SK-N-SH (cell line): Measurements from ENCODE around the gene ARL6IP4.

Experiments
- CHD2 ChIP-seq: fragments of 150-350 bp; IDR thresholded peaks from 2 replicates; pipeline ENCODE4 v1.6.1; 2018; ENCODE audit warnings: low read length; ENCODE audit not compliant: partially characterized antibody
- CTCF ChIP-seq: fragments of 200-600 bp; sonication (generic); IDR thresholded peaks from 2 replicates; pipeline ENCODE4 v1.6.1; 2017; ENCODE audit warnings: antibody characterized with exemption, mild to moderate bottlenecking, moderate library complexity
- EZH2phosphoT487 ChIP-seq: fragments of 200-600 bp; sonication (generic); IDR thresholded peaks from 2 replicates; pipeline ENCODE4 v1.6.1; 2017; ENCODE audit warnings: low read depth, mixed run types, mild to moderate bottlenecking, antibody characterized with exemption, moderate library complexity, borderline replicate concordance
- GABPA ChIP-seq: IDR thresholded peaks from 2 replicates; pipeline ENCODE4 v1.4.0; 2012; ENCODE audit warnings: low read depth, mild to moderate bottlenecking
- IRF3 ChIP-seq: fragments of 150-350 bp; IDR thresholded peaks from 2 replicates; pipeline ENCODE4 v1.6.1; 2016; ENCODE audit warnings: mild to moderate bottlenecking, low read depth, low read length
- MAX ChIP-seq: IDR thresholded peaks from 2 replicates; pipeline ENCODE4 v1.4.0; 2012; ENCODE audit warnings: low read depth
- MXI1 ChIP-seq: IDR thresholded peaks from 2 replicates; pipeline ENCODE4 v1.6.1; 2012; ENCODE audit warnings: mild to moderate bottlenecking, low read depth, low read length, improper control_type of control experiment
- NFIC ChIP-seq: IDR thresholded peaks from 2 replicates; pipeline ENCODE4 v1.4.0; 2012; ENCODE audit warnings: borderline replicate concordance
- NRF1 ChIP-seq: IDR thresholded peaks from 2 replicates; pipeline ENCODE4 v1.6.1; 2012; ENCODE audit warnings: low read depth, mild to moderate bottlenecking, low read length
- POLR2AphosphoS5 ChIP-seq: IDR thresholded peaks from 2 replicates; pipeline ENCODE4 v1.6.1; 2012; ENCODE audit warnings: low read depth, low read length
- RAD21 ChIP-seq: IDR thresholded peaks from 2 replicates; pipeline ENCODE4 v1.6.1; 2012; ENCODE audit warnings: mild to moderate bottlenecking, low read length
- RCOR1 ChIP-seq: fragments of 150-350 bp; IDR thresholded peaks from 2 replicates; pipeline ENCODE4 v1.6.1; 2017; ENCODE audit warnings: antibody characterized with exemption, low read length
- YY1 ChIP-seq: IDR thresholded peaks from 2 replicates; pipeline ENCODE4 v1.4.0; 2012; ENCODE audit warnings: low read depth, mild to moderate bottlenecking
- TF ChIP-seq, protein P1 (sequence below): IDR thresholded peaks from 2 replicates; pipeline ENCODE4 v1.6.1; 2012; ENCODE audit warnings: mild to moderate bottlenecking, low read depth, low read length, moderate library complexity

- TF ChIP-seq, protein P1, sequence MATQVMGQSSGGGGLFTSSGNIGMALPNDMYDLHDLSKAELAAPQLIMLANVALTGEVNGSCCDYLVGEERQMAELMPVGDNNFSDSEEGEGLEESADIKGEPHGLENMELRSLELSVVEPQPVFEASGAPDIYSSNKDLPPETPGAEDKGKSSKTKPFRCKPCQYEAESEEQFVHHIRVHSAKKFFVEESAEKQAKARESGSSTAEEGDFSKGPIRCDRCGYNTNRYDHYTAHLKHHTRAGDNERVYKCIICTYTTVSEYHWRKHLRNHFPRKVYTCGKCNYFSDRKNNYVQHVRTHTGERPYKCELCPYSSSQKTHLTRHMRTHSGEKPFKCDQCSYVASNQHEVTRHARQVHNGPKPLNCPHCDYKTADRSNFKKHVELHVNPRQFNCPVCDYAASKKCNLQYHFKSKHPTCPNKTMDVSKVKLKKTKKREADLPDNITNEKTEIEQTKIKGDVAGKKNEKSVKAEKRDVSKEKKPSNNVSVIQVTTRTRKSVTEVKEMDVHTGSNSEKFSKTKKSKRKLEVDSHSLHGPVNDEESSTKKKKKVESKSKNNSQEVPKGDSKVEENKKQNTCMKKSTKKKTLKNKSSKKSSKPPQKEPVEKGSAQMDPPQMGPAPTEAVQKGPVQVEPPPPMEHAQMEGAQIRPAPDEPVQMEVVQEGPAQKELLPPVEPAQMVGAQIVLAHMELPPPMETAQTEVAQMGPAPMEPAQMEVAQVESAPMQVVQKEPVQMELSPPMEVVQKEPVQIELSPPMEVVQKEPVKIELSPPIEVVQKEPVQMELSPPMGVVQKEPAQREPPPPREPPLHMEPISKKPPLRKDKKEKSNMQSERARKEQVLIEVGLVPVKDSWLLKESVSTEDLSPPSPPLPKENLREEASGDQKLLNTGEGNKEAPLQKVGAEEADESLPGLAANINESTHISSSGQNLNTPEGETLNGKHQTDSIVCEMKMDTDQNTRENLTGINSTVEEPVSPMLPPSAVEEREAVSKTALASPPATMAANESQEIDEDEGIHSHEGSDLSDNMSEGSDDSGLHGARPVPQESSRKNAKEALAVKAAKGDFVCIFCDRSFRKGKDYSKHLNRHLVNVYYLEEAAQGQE, result no peak
- TF ChIP-seq CTCF (no peak), IRF3 (no peak), MXI1 (no peak), NRF1 (no peak), MAX (no peak), GABPA (no peak), YY1 (no peak), EZH2phosphoT487 (no peak), RCOR1 (no peak), NFIC (no peak), RAD21 (no peak), CHD2 (no peak), POLR2AphosphoS5 (no peak)
Measured at GRCh38 chr12:122977153-122977552, 3.3 kb upstream of the ARL6IP4 start.
